Measurements from ENCODE around the gene ILRUN. TPM values are rescaled to one million over a fixed set of nuclear protein-coding genes. Genes with fewer than 3 reads are reported as not detected.

Gene ILRUN
- polyA plus RNA-seq, 1 of the 3 experiments (the other 2 are of a cell fraction) = 19.5 TPM

GRCh38 chr6:34679552-34680253 lies 16.9 kb downstream of the ILRUN start:
- H3K79me2 ChIP-seq (ENCODE audit: insufficient read depth) = peaks cover 94% of the 10 kb centered on the region

More at GRCh38 chr6:34679552-34680253, 16.9 kb downstream of the ILRUN start:
- no peak overlapping the region for H3K9ac ChIP-seq
- no peak overlapping the region for H2AFZ ChIP-seq (ENCODE audit: low read depth)
- no peaks in the 10 kb centered on the region; a peak in 1 of 4 replicates for H3K4me1 ChIP-seq (ENCODE audit: control insufficient read depth in 1 of 2, insufficient read depth in 2 of 2, low read depth in 1 of 2, low read length in 1 of 2)
- no peak overlapping the region; a peak in 1 of 4 replicates for H3K27ac ChIP-seq (ENCODE audit: low read depth in 2 of 2, low read length in 1 of 2)
- peaks cover 18% of the 10 kb centered on the region for H3F3A ChIP-seq (replicated peaks; ENCODE audit: insufficient read depth)
- no peak overlapping the region for H3K4me3 ChIP-seq (ENCODE audit: low read depth in 2 of 2, low read length in 1 of 2)
- no peaks in the 10 kb centered on the region for H3K27me3 ChIP-seq (ENCODE audit: insufficient read depth)
- ChIA-PET CTCF (interaction anchor here (0.6 kb wide), 1 partner anchor 47 kb away, joined by 3 read pairs; no protein-coding TSS in a partner anchor), POLR2A (no interaction called here)
- H3K9me2 ChIP-seq = no peaks in the 10 kb centered on the region
- peaks cover 19% of the 10 kb centered on the region for H4K20me1 ChIP-seq (ENCODE audit: insufficient read depth)
- TF ChIP-seq NFIC (IDR thresholded peaks at IDR 0.05; ENCODE audit: borderline replicate concordance) (no peak), TCF12 (IDR thresholded peaks at IDR 0.05) (no peak), MEF2A (IDR thresholded peaks at IDR 0.05; ENCODE audit: borderline replicate concordance, low read depth) (no peak), TAF1 (IDR thresholded peaks at IDR 0.05; ENCODE audit: borderline replicate concordance, low read depth, low read length) (no peak), GABPA (IDR thresholded peaks at IDR 0.05; ENCODE audit: low read depth) (no peak), USF2 (IDR thresholded peaks at IDR 0.05; ENCODE audit: borderline replicate concordance, low read depth, low read length) (no peak), RCOR1 (IDR thresholded peaks at IDR 0.05; ENCODE audit: low read length) (no peak), GATA2 (CRISPR knock-in tag; IDR thresholded peaks at IDR 0.05) (no peak), ELF1 (IDR thresholded peaks at IDR 0.05) (no peak), PBX3 (IDR thresholded peaks at IDR 0.05) (no peak), POLR2AphosphoS5 (IDR thresholded peaks at IDR 0.05; ENCODE audit: low read depth, low read length) (no peak), RAD21 (IDR thresholded peaks at IDR 0.05; ENCODE audit: low read length) (no peak), CTCF (IDR thresholded peaks at IDR 0.05) (no peak), SIN3A (IDR thresholded peaks at IDR 0.05; ENCODE audit: borderline replicate concordance, low read depth, low read length) (no peak), RFX5 (IDR thresholded peaks at IDR 0.05; ENCODE audit: low read length) (no peak), EP300 (IDR thresholded peaks at IDR 0.05; ENCODE audit: borderline replicate concordance in 1 of 2, low read depth in 1 of 2, low read length in 1 of 2) (no peak)
- DNase-seq = no peak
- 92% methylated on average over 1 of the region's 1 CpG for WGBS (ENCODE audit: low lambda C conversion rate)
- H3K9me3 ChIP-seq = no peaks in the 10 kb centered on the region
- no peak overlapping the region for H3K4me2 ChIP-seq
- H3K36me3 ChIP-seq (replicated peaks in 1 of 2; ENCODE audit: control insufficient read depth in 1 of 2, insufficient read depth in 2 of 2, low read length in 1 of 2) = peaks cover 0 to 18% of the 10 kb centered on the region in 2 experiments
